Measurements from ENCODE around the gene MAGI2. TPM values are rescaled to one million over a fixed set of nuclear protein-coding genes. Genes with fewer than 3 reads are reported as not detected.

MAGI2 gene
- total and polyA plus RNA-seq, 2 experiments from 2014 or later: 10.4 to 26.4 TPM

DNA sequence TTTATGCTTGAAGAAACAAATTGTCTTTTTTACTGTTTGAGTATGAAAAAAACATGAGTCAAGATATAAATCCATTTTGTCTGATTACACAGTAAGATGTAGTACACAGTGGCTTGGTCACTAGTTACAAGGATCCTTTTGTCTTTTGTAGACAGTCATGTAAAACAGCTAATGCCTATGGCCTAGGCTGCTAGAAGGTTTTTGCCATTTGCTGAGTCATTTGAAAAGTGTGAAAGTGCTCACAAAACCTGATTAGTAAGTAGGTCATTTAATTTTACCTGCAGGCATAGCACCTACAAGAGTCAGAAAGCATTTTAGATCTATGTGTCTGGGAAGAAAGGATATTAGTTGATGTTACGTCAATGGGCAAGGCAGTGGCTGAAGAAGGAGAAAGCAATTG, 819.4 kb downstream of the MAGI2 start:
- no peak overlapping the region for H3K4me2 ChIP-seq
- no peak overlapping the region for H3K4me3 Mint-ChIP-seq

DNA sequence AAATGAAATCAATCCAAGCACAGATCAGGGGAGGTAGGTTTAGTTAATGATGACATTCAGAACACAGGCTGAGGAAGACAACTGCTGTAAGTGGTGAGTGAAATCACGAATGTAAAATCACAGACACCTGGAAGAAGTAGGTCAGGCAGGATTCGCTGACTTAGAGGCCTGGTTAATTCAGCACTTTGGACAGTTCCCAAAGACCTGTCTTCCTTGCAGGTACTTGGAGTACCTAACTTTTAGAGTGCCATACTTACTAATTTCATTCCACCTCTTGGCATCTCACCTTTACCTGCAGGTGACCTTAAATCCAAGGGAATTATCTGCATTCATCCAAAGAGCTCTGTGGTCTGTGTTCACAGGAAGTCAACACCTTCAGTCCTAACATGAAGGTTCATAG, 832.5 kb downstream of the MAGI2 start:
- H3K27ac ChIP-seq (ENCODE audit: low read depth): no peak overlapping the region
- no peaks in the 10 kb centered on the region for H3K27me3 Mint-ChIP-seq (ENCODE audit: insufficient read depth, low read depth, poor library complexity)
- no peak overlapping the region for H3K27ac Mint-ChIP-seq
- no peaks in the 10 kb centered on the region for H3F3A ChIP-seq (replicated peaks; ENCODE audit: low read depth)
- H3K4me1 ChIP-seq (ENCODE audit: insufficient read depth): no peaks in the 10 kb centered on the region
- H3K36me3 ChIP-seq (ENCODE audit: insufficient read depth): no peaks in the 10 kb centered on the region
- no peak overlapping the region for H3K4me3 Mint-ChIP-seq
- H2AFZ ChIP-seq: no peak overlapping the region
- H3K9me3 Mint-ChIP-seq: no peaks in the 10 kb centered on the region
- 0 out of 3 replicates have a peak, but pooled peaks cover 3% of the 10 kb centered on the region for H3K4me1 Mint-ChIP-seq
- H3K79me2 ChIP-seq (replicated peaks; ENCODE audit: insufficient read depth): no peaks in the 10 kb centered on the region
- H4K20me1 ChIP-seq (replicated peaks; ENCODE audit: insufficient read depth): no peaks in the 10 kb centered on the region
- no peaks in the 10 kb centered on the region for H3K9me2 ChIP-seq (ENCODE audit: insufficient read depth)
- peaks cover 14% of the 10 kb centered on the region for H3K36me3 Mint-ChIP-seq (ENCODE audit: low read depth)
- no peak overlapping the region for H3K4me2 ChIP-seq
- no peak for TF ChIP-seq EZH2phosphoT487 (IDR thresholded peaks at IDR 0.05; ENCODE audit: unreplicated experiment)
- TF ChIP-seq, protein P1, sequence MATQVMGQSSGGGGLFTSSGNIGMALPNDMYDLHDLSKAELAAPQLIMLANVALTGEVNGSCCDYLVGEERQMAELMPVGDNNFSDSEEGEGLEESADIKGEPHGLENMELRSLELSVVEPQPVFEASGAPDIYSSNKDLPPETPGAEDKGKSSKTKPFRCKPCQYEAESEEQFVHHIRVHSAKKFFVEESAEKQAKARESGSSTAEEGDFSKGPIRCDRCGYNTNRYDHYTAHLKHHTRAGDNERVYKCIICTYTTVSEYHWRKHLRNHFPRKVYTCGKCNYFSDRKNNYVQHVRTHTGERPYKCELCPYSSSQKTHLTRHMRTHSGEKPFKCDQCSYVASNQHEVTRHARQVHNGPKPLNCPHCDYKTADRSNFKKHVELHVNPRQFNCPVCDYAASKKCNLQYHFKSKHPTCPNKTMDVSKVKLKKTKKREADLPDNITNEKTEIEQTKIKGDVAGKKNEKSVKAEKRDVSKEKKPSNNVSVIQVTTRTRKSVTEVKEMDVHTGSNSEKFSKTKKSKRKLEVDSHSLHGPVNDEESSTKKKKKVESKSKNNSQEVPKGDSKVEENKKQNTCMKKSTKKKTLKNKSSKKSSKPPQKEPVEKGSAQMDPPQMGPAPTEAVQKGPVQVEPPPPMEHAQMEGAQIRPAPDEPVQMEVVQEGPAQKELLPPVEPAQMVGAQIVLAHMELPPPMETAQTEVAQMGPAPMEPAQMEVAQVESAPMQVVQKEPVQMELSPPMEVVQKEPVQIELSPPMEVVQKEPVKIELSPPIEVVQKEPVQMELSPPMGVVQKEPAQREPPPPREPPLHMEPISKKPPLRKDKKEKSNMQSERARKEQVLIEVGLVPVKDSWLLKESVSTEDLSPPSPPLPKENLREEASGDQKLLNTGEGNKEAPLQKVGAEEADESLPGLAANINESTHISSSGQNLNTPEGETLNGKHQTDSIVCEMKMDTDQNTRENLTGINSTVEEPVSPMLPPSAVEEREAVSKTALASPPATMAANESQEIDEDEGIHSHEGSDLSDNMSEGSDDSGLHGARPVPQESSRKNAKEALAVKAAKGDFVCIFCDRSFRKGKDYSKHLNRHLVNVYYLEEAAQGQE (IDR thresholded peaks at IDR 0.05; ENCODE audit: unreplicated experiment): peak; percentile 94
- H3K27me3 ChIP-seq (ENCODE audit: insufficient read depth): no peaks in the 10 kb centered on the region
- H3K4me3 ChIP-seq: no peak overlapping the region
- peak; percentile 86 for ATAC-seq
- DNase-seq (ENCODE audit: low spot score): peak; percentile 88

More for the DNA sequence above, 819.4 kb downstream of the MAGI2 start:
- DNase-seq (ENCODE audit: low spot score) (no peak), ATAC-seq (no peak)
- Histone ChIP-seq H4K20me1 (replicated peaks; ENCODE audit: insufficient read depth) (no peaks in the 10 kb centered on the region), H3K27me3 (ENCODE audit: insufficient read depth) (no peaks in the 10 kb centered on the region), H3K36me3 (ENCODE audit: insufficient read depth) (no peaks in the 10 kb centered on the region), H3K79me2 (replicated peaks; ENCODE audit: insufficient read depth) (peaks cover 11% of the 10 kb centered on the region), H3F3A (replicated peaks; ENCODE audit: low read depth) (no peaks in the 10 kb centered on the region), H3K4me3 (no peak overlapping the region), H2AFZ (no peak overlapping the region), H3K9me2 (ENCODE audit: insufficient read depth) (no peaks in the 10 kb centered on the region), H3K27ac (ENCODE audit: low read depth) (no peak overlapping the region), H3K4me1 (ENCODE audit: insufficient read depth) (peaks cover 6% of the 10 kb centered on the region)
- H3K4me1 Mint-ChIP-seq: peaks cover 13% of the 10 kb centered on the region; the same call in 2 of the 3 replicates
- TF ChIP-seq ZNF114 (CRISPR knock-in tag; IDR thresholded peaks at IDR 0.05): no peak
- H3K27me3 Mint-ChIP-seq (ENCODE audit: insufficient read depth, low read depth, poor library complexity): peaks cover 3% of the 10 kb centered on the region
- H3K36me3 Mint-ChIP-seq (ENCODE audit: low read depth): no peaks in the 10 kb centered on the region
- peak overlapping the region; percentile 84 for H3K27ac Mint-ChIP-seq
- no peaks in the 10 kb centered on the region for H3K9me3 Mint-ChIP-seq

DNA sequence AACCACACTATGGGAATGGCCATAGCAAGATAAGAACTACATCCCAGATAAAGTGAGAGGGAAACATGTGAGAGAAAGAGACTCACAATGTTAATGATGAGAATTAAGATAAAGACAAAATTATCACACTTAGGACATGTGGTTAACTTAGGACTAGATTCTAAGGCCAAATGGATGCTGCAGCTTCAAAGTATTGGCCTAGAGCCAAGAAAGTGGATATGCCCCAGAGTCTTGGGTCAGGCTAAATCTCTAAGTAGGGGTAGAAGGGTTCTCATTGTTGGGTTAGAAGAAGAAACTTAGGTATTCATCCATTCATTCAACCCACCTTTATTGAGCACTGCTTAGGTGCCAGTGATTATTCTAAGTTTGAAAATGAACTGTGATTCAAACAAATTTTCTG, 836.9 kb downstream of the MAGI2 start:
- no peaks in the 10 kb centered on the region for H3K4me1 ChIP-seq (ENCODE audit: insufficient read depth)
- no peak for ATAC-seq
- no peak overlapping the region for H3K4me3 ChIP-seq
- no peaks in the 10 kb centered on the region for H3K36me3 Mint-ChIP-seq (ENCODE audit: low read depth)
- no peak overlapping the region for H2AFZ ChIP-seq
- H3K4me1 Mint-ChIP-seq: no peaks in the 10 kb centered on the region
- H3K27me3 ChIP-seq (ENCODE audit: insufficient read depth): no peaks in the 10 kb centered on the region
- no peaks in the 10 kb centered on the region for H3F3A ChIP-seq (replicated peaks; ENCODE audit: low read depth)
- no peaks in the 10 kb centered on the region for H4K20me1 ChIP-seq (replicated peaks; ENCODE audit: insufficient read depth)
- H3K4me3 Mint-ChIP-seq: no peak overlapping the region
- no peaks in the 10 kb centered on the region for H3K9me2 ChIP-seq (ENCODE audit: insufficient read depth)
- H3K27ac ChIP-seq (ENCODE audit: low read depth): no peak overlapping the region
- no peaks in the 10 kb centered on the region for H3K36me3 ChIP-seq (ENCODE audit: insufficient read depth)
- no peak overlapping the region for H3K4me2 ChIP-seq
- no peak overlapping the region for H3K27ac Mint-ChIP-seq
- no peaks in the 10 kb centered on the region for H3K79me2 ChIP-seq (replicated peaks; ENCODE audit: insufficient read depth)
- no peak for DNase-seq (ENCODE audit: low spot score)
- no peaks in the 10 kb centered on the region for H3K9me3 Mint-ChIP-seq
- H3K27me3 Mint-ChIP-seq (ENCODE audit: insufficient read depth, low read depth, poor library complexity): no peaks in the 10 kb centered on the region
- no peak for TF ChIP-seq JUNB (IDR thresholded peaks at IDR 0.05; ENCODE audit: unreplicated experiment)
- TF ChIP-seq, protein P1 (IDR thresholded peaks at IDR 0.05; ENCODE audit: unreplicated experiment): no peak
- TF ChIP-seq CREB1 (CRISPR knock-in tag; IDR thresholded peaks at IDR 0.05; ENCODE audit: low read depth): no peak
- no peak for TF ChIP-seq EZH2 (IDR thresholded peaks at IDR 0.05; ENCODE audit: low read depth, unreplicated experiment)
- no peak for TF ChIP-seq STAT1 (IDR thresholded peaks at IDR 0.05; ENCODE audit: unreplicated experiment)
- TF ChIP-seq POLR2AphosphoS5 (IDR thresholded peaks at IDR 0.05; ENCODE audit: low read depth): no peak
- TF ChIP-seq, protein P2, sequence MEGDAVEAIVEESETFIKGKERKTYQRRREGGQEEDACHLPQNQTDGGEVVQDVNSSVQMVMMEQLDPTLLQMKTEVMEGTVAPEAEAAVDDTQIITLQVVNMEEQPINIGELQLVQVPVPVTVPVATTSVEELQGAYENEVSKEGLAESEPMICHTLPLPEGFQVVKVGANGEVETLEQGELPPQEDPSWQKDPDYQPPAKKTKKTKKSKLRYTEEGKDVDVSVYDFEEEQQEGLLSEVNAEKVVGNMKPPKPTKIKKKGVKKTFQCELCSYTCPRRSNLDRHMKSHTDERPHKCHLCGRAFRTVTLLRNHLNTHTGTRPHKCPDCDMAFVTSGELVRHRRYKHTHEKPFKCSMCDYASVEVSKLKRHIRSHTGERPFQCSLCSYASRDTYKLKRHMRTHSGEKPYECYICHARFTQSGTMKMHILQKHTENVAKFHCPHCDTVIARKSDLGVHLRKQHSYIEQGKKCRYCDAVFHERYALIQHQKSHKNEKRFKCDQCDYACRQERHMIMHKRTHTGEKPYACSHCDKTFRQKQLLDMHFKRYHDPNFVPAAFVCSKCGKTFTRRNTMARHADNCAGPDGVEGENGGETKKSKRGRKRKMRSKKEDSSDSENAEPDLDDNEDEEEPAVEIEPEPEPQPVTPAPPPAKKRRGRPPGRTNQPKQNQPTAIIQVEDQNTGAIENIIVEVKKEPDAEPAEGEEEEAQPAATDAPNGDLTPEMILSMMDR (conservative IDR thresholded peaks at IDR 0.05; ENCODE audit: low read depth in 2 of 2): no peak
- TF ChIP-seq, protein P3, sequence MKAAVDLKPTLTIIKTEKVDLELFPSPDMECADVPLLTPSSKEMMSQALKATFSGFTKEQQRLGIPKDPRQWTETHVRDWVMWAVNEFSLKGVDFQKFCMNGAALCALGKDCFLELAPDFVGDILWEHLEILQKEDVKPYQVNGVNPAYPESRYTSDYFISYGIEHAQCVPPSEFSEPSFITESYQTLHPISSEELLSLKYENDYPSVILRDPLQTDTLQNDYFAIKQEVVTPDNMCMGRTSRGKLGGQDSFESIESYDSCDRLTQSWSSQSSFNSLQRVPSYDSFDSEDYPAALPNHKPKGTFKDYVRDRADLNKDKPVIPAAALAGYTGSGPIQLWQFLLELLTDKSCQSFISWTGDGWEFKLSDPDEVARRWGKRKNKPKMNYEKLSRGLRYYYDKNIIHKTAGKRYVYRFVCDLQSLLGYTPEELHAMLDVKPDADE (IDR thresholded peaks at IDR 0.05): no peak
